ENCODE measurements around the gene ZNF652. TPM values are rescaled to one million over a fixed set of nuclear protein-coding genes. Genes with fewer than 3 reads are reported as not detected.

The ZNF652 gene
- polyA plus RNA-seq, 1 donor from 2014 or later, result 26.7 TPM

- H3K9me3 ChIP-seq (ENCODE audit: low read length), result no peaks in the 10 kb centered on the region
- H4K20me1 ChIP-seq (ENCODE audit: insufficient read depth), result no peaks in the 10 kb centered on the region
- H2AFZ ChIP-seq (ENCODE audit: low read depth, low read length), result no peak overlapping the region
- H3K9me2 ChIP-seq (ENCODE audit: insufficient read depth, low read length), result no peaks in the 10 kb centered on the region
- no peaks in the 10 kb centered on the region for H3F3A ChIP-seq (ENCODE audit: insufficient read depth, low read length, poor library complexity, severe bottlenecking)
- peaks cover 24% of the 10 kb centered on the region for H3K79me2 ChIP-seq (replicated peaks; ENCODE audit: insufficient read depth, low read length)
- H3K9ac ChIP-seq (ENCODE audit: low read length), result no peak overlapping the region
- H3K4me3 ChIP-seq (ENCODE audit: low read length), result no peak overlapping the region
- H3K27ac ChIP-seq (ENCODE audit: low read length), result no peak overlapping the region
- H3K36me3 ChIP-seq (ENCODE audit: insufficient read depth, low read length), result no peaks in the 10 kb centered on the region
- H3K4me2 ChIP-seq (ENCODE audit: low read length), result no peak overlapping the region
- TF ChIP-seq CTCF (IDR thresholded peaks at IDR 0.05; ENCODE audit: poor library complexity, severe bottlenecking) (no peak), RAD21 (conservative IDR thresholded peaks at IDR 0.05) (no peak), SMC3 (conservative IDR thresholded peaks at IDR 0.05; ENCODE audit: poor library complexity) (no peak), TAF1 (IDR thresholded peaks at IDR 0.05; ENCODE audit: low read depth) (no peak), EP300 (conservative IDR thresholded peaks at IDR 0.05; ENCODE audit: poor library complexity, severe bottlenecking) (no peak), REST (IDR thresholded peaks at IDR 0.05; ENCODE audit: borderline replicate concordance) (no peak), EZH2 (IDR thresholded peaks at IDR 0.05; ENCODE audit: borderline replicate concordance, insufficient read depth, low read length, poor library complexity, severe bottlenecking) (no peak), MXI1 (conservative IDR thresholded peaks at IDR 0.05; ENCODE audit: poor library complexity, severe bottlenecking) (no peak), POLR2AphosphoS5 (IDR thresholded peaks at IDR 0.05) (no peak)
- no peaks in the 10 kb centered on the region for H3K27me3 ChIP-seq (ENCODE audit: insufficient read depth, low read depth, low read length)
These were observed 24.2 kb downstream of the ZNF652 start for GRCh38 chr17:49337884-49338283.

- peaks cover 30% of the 10 kb centered on the region for H3K79me2 ChIP-seq (replicated peaks; ENCODE audit: insufficient read depth, low read length)
- no peaks in the 10 kb centered on the region for H3K9me3 ChIP-seq (ENCODE audit: low read length)
- TF ChIP-seq CTCF (IDR thresholded peaks at IDR 0.05; ENCODE audit: poor library complexity, severe bottlenecking) (no peak), RAD21 (conservative IDR thresholded peaks at IDR 0.05) (no peak), REST (IDR thresholded peaks at IDR 0.05; ENCODE audit: borderline replicate concordance) (no peak), TAF1 (IDR thresholded peaks at IDR 0.05; ENCODE audit: low read depth) (no peak), EP300 (conservative IDR thresholded peaks at IDR 0.05; ENCODE audit: poor library complexity, severe bottlenecking) (no peak), SMC3 (conservative IDR thresholded peaks at IDR 0.05; ENCODE audit: poor library complexity) (no peak), MXI1 (conservative IDR thresholded peaks at IDR 0.05; ENCODE audit: poor library complexity, severe bottlenecking) (no peak), POLR2AphosphoS5 (IDR thresholded peaks at IDR 0.05) (no peak), EZH2 (IDR thresholded peaks at IDR 0.05; ENCODE audit: borderline replicate concordance, insufficient read depth, low read length, poor library complexity, severe bottlenecking) (no peak)
- no peaks in the 10 kb centered on the region for H3K9me2 ChIP-seq (ENCODE audit: insufficient read depth, low read length)
- no peaks in the 10 kb centered on the region for H4K20me1 ChIP-seq (ENCODE audit: insufficient read depth)
- no peak overlapping the region for H3K9ac ChIP-seq (ENCODE audit: low read length)
- H3K27ac ChIP-seq (ENCODE audit: low read length), result no peak overlapping the region
- no peak overlapping the region for H3K4me3 ChIP-seq (ENCODE audit: low read length)
- no peak overlapping the region for H2AFZ ChIP-seq (ENCODE audit: low read depth, low read length)
- H3K27me3 ChIP-seq (ENCODE audit: insufficient read depth, low read depth, low read length), result no peaks in the 10 kb centered on the region
- no peaks in the 10 kb centered on the region for H3F3A ChIP-seq (ENCODE audit: insufficient read depth, low read length, poor library complexity, severe bottlenecking)
- H3K36me3 ChIP-seq (ENCODE audit: insufficient read depth, low read length), result no peaks in the 10 kb centered on the region
- H3K4me2 ChIP-seq (ENCODE audit: low read length), result no peak overlapping the region
These were observed 27.1 kb downstream of the ZNF652 start for GRCh38 chr17:49334744-49335512.

Data from neural cell (in vitro differentiated cells).